AG09319 (cell line): Measurements from ENCODE around the gene PIK3R3.

Source experiments
- DNase-seq: peaks from one replicate; pipeline ENCODE4 v3.0.0-alpha.2; 2010; ENCODE audit warnings: low read depth; ENCODE audit errors: extremely low read depth
- CTCF ChIP-seq: IDR thresholded peaks from 2 replicates; pipeline ENCODE4 v1.5.1; 2011; ENCODE audit warnings: low read depth, mild to moderate bottlenecking, inconsistent platforms, low read length, moderate library complexity

PIK3R3 gene

GRCh38 chr1:46030876-46031660 is 101.4 kb downstream of the PIK3R3 start:
- TF ChIP-seq CTCF = no peak
- DNase-seq = no peak

- TF ChIP-seq CTCF = no peak
- DNase-seq = no peak
These were observed 102.2 kb downstream of the PIK3R3 start for GRCh38 chr1:46030074-46030870.

- DNase-seq = no peak
- no peak for TF ChIP-seq CTCF
These were observed 104.4 kb downstream of the PIK3R3 start for GRCh38 chr1:46027788-46028573.

DNA sequence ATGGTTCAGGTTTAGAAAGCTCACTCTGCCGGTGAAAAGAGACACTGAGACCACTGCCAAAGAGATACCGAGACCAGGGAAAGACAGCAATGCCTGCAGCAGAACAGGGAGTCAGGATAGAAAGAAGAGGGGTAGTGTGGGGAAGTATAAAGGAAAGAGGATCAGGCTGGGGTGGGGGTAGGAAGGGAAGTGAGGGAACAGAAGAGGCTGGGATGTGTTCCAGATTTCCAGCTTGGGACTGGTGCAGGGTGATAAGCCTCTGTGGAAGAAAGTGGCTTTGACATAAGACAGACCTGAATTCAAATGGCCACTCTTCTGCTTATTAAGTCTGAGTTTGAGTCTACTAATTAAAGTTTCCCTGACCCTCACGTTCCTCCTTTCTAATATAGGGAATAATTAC is 105.9 kb downstream of the PIK3R3 start:
- no peak for DNase-seq
- no peak for TF ChIP-seq CTCF

DNA sequence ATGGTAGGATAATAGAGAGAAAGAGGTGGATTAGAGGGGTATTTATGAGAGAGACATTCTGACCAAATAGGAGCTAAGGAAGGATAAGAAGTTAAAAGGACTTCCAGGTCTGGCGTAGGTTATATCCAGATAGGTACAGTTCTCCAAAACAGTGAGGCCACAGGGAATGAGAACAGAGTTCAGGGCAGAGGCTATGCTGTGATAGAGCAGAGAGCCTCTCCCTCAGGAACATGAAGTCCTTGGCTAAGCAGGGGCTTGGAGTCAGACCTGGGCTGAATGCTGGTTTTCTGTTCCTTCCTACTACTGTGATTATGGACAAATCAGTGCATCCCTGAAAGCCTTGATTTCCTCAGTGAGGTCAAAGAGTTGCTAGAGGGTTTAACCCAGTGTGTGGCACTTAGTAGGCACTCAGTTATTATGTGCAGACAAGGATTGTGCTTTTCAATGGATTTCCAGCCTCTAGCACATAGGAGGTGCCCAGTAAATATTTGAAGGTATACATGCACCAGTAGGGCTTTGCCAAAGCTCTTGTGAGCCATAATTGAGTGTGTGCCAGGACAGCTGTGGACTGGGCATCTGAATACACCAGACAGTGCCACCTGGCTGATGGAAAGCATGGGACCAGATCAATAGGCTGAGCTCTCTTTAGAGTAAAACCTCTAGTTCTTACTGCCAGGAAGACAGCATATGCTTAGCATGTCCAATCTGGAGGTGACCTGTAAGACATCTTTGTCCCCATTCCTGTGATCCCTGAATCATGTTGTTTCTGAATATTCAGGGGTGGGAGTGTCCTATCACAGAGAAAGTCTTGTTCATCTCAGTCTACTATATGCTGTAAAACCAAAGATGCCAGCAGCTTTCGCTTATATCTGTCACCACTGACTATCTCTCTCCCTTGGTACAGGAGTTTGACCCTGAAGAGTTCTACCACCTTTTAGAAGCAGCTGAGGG is 111.1 kb downstream of the PIK3R3 start:
- TF ChIP-seq CTCF = no peak

DNA sequence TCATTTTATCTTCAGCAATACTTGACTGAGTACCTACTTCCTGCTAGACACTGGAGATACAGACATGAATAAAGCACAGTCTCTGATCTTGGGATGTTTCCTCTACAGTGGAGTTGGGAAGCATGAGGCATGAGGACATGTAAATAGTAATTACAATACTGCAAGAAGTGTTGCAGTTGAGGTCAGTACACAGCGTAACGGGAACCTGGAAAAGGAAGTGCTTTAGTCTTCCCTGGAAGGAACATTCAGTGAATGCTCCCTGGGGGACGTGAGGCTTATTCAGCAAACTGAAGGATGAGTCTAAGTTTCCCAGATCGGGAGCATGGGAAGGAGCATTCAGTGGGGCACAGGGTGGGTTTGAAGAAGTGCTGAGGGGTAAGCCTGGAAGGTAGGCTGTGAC is 112.4 kb downstream of the PIK3R3 start:
- no peak for TF ChIP-seq CTCF
- DNase-seq = no peak

More for the DNA sequence above, 111.1 kb downstream of the PIK3R3 start:
- DNase-seq = no peak
